Upper lobe of left lung (tissue), 6 donors: ENCODE measurements around the gene STAT4. TPM values are rescaled to one million over a fixed set of nuclear protein-coding genes. Genes with fewer than 3 reads are reported as not detected.
"Not testable (repeated sequence)": the region's sequence is repeated elsewhere in the genome, so short reads cannot be mapped to it uniquely, and the experiment has no call there.

Source experiments
- ATAC-seq, 2 donors: fragments of 200-7000 bp; cut with Tn5 transposase; one replicate each; pipeline ENCODE4 v1.9.1; 2022; ENCODE audit warnings: mild to moderate bottlenecking in 2 of 2, moderate library complexity in 2 of 2; ENCODE audit not compliant: low FRiP score in 2 of 2
- DNase-seq, 2 donors: peaks; one replicate each; pipeline ENCODE4 v3.0.0-alpha.2; 2019 to 2020
- H3K27ac ChIP-seq, 4 donors: fragments of 200-600 bp; sonication (generic); one replicate each; pipeline ENCODE4 v1.5.1; 2016 to 2019
- H3K27me3 ChIP-seq, 4 donors: fragments of 200-600 bp; sonication (generic); one replicate each; pipeline ENCODE4 v1.5.1; 2017 to 2019
- H3K36me3 ChIP-seq, 4 donors: fragments of 200-600 bp; sonication (generic); one replicate each; pipeline ENCODE4 v1.5.1; 2016 to 2019
- H3K4me1 ChIP-seq, 4 donors: fragments of 200-600 bp; sonication (generic); one replicate each; pipeline ENCODE4 v1.5.1; 2018 to 2019
- H3K4me3 ChIP-seq, 4 donors: fragments of 200-600 bp; sonication (generic); one replicate each; pipeline ENCODE4 v1.5.1; 2017 to 2019; ENCODE audit warnings: mild to moderate bottlenecking in 2 of 4, moderate library complexity in 1 of 4
- H3K9me3 ChIP-seq, 4 donors: fragments of 200-600 bp; sonication (generic); one replicate each; pipeline ENCODE4 v1.5.1; 2018 to 2019
- EP300 ChIP-seq, 4 donors: sonication (generic); formaldehyde crosslinking; IDR thresholded peaks; one replicate each; pipeline ENCODE4 v1.5.1; 2017; ENCODE audit warnings: antibody characterized with exemption in 4 of 4, control low read depth in 2 of 4
- POLR2A ChIP-seq, 4 donors: fragments of 450-650 bp; IDR thresholded peaks; one replicate each; pipeline ENCODE4 v1.5.1; 2016 to 2017; ENCODE audit warnings: antibody characterized with exemption in 4 of 4, mild to moderate bottlenecking in 2 of 4
- POLR2AphosphoS5 ChIP-seq, 2 donors: sonication (generic); formaldehyde crosslinking; IDR thresholded peaks; one replicate each; pipeline ENCODE4 v1.5.1; 2017; ENCODE audit warnings: antibody characterized with exemption in 2 of 2
- WGBS, 2 donors: methylation state at CpG; one replicate each; pipeline ENCODE4 v1.1.5; 2017 to 2018; 5-methylcytosine and 5-hydroxymethylcytosine counted together
- total RNA-seq, 6 donors: library from RNA; depleted of rRNA in 4 of 6; stranded (reverse); fragments of >200 nt in 4 of 6; gene quantifications; one replicate each; pipeline versions ENCODE4 v1.1.0 to v1.2.1, GENCODE V29; 2016 to 2021
- TF ChIP-seq, protein P1 (sequence below), 6 experiments: fragments of 450-650 bp in 4 of 6; fragments of 200-600 bp in 2 of 6; sonication (generic) in 2 of 6; IDR thresholded peaks; one replicate each; pipeline ENCODE4 v1.5.1; 2016 to 2019; ENCODE audit warnings: antibody characterized with exemption in 6 of 6
- donor health status: DM: no; HTN: no; CAD: no; lungs with moderate emphysema.
- donor health status: DM: no; HTN: yes; CAD: no; lungs with severe emphysema.

The STAT4 gene
- total RNA-seq, 6 donors from 2014 or later, result 3.6 to 11.9 (median 6.0) TPM

DNA sequence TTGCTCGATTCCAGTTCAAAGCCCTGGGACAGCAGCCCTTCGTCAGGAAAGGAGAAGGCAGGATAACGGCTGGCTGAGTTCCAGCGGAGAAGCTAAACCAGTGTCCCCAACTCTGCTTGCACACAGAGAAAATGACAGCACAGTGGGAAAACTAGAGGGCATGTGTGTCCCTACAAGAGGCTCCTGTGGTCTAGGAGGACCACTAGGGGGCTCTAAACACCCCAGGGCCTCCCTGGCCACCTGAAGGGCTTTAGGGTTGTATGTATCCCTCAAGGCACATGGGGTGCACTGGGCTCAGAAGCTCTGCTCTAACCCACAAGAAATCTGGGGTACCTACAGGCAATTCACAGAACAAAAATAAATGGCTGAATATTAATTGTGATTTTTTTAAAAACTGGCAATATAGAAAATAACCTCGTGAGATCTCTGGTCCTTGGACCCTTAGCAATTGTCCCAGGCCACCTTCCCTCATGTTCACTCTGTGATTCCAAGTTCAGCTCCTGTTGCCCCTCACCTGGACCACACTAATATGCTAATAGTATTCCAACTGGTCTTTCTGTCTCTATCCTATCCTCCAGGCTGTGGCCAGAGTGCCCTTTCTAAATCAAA, 154.4 kb downstream of the STAT4 start:
- Histone ChIP-seq H3K4me3 (no peak overlapping the region), H3K9me3 (no peaks in the 10 kb centered on the region), H3K4me1 (no peaks in the 10 kb centered on the region), H3K36me3 (peaks cover 49 to 100% (median 84%) of the 10 kb centered on the region in 4 donors), H3K27ac (no peak overlapping the region), H3K27me3 (no peaks in the 10 kb centered on the region)
- ATAC-seq (peak; percentile 58 to 60), DNase-seq (no peak)
- TF ChIP-seq EP300 (IDR thresholded peaks at IDR 0.05) (no peak), POLR2AphosphoS5 (IDR thresholded peaks at IDR 0.05) (no peak), POLR2A (IDR thresholded peaks at IDR 0.05) (no peak)
- TF ChIP-seq, protein P1, sequence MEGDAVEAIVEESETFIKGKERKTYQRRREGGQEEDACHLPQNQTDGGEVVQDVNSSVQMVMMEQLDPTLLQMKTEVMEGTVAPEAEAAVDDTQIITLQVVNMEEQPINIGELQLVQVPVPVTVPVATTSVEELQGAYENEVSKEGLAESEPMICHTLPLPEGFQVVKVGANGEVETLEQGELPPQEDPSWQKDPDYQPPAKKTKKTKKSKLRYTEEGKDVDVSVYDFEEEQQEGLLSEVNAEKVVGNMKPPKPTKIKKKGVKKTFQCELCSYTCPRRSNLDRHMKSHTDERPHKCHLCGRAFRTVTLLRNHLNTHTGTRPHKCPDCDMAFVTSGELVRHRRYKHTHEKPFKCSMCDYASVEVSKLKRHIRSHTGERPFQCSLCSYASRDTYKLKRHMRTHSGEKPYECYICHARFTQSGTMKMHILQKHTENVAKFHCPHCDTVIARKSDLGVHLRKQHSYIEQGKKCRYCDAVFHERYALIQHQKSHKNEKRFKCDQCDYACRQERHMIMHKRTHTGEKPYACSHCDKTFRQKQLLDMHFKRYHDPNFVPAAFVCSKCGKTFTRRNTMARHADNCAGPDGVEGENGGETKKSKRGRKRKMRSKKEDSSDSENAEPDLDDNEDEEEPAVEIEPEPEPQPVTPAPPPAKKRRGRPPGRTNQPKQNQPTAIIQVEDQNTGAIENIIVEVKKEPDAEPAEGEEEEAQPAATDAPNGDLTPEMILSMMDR (IDR thresholded peaks at IDR 0.05), result peak in 5 of 6 experiments; percentile 23 to 58 (median 27)
- WGBS, 2 donors, result 83 to 90% methylated on average over 5 of the region's 5 CpGs

DNA sequence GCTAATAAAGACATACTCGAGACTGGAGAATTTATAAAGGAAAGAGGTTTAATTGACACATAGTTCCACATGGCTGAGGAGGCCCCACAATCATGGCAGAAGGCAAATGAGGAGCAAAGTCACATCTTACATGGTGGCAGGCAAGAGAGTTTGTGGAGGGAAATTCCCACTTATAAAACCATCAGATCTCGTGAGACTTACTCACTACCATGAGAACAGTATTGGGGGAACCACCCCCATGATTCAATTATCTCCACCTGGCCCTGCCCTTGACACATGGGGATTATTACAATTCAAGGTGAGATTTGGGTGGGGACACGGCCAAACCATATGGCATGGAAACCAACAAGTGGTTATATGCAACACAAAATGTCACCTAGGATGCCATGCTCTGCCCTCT, 155.5 kb downstream of the STAT4 start:
- not testable (repeated sequence) for H3K4me1 ChIP-seq, H3K27ac ChIP-seq, H3K27me3 ChIP-seq, H3K9me3 ChIP-seq, ATAC-seq, H3K4me3 ChIP-seq, DNase-seq
- 81 to 94% methylated on average over 3 of the region's 3 CpGs for WGBS, 2 donors
- H3K36me3 ChIP-seq, result peaks cover 55 to 100% (median 90%) of the 10 kb centered on the region in 4 donors

DNA sequence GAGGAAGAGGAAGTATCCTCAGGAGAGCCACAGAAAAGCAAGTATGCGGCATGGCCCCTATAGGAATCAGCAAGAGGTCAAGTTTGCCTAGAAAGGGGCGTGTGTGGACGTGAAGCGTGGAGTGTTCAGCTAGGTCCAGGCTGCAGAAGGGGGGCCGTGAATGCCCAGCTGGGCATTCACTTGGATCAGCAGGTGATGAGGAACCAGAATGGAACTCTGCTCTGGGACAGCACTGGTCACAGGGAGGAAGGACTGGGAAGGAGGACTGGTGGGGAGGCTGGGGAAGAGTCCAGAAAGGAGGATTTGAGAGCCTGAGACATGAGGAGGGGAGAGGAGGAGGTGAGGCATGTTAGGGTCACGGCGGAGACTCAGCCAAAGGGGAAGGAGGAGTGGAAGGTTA, 156.6 kb downstream of the STAT4 start:
- WGBS, 2 donors, result 87 to 95% methylated on average over 7 of the region's 7 CpGs
- Histone ChIP-seq H3K27ac (no peak overlapping the region), H3K4me1 (no peaks in the 10 kb centered on the region), H3K36me3 (peaks cover 48 to 100% (median 91%) of the 10 kb centered on the region in 4 donors), H3K4me3 (no peak overlapping the region), H3K9me3 (no peaks in the 10 kb centered on the region), H3K27me3 (no peaks in the 10 kb centered on the region)
- DNase-seq, result no peak
- ATAC-seq, result no peak
- TF ChIP-seq POLR2A (IDR thresholded peaks at IDR 0.05), result no peak
- TF ChIP-seq, protein P1 (IDR thresholded peaks at IDR 0.05), result no peak

GRCh38 chr2:190993292-190993643, 157.5 kb downstream of the STAT4 start:
- Histone ChIP-seq H3K4me1 (no peaks in the 10 kb centered on the region), H3K27ac (no peak overlapping the region), H3K27me3 (no peaks in the 10 kb centered on the region), H3K9me3 (no peaks in the 10 kb centered on the region), H3K4me3 (no peak overlapping the region), H3K36me3 (peaks cover 52 to 100% (median 93%) of the 10 kb centered on the region in 4 donors)
- no peak for ATAC-seq
- WGBS, 2 donors, result 95 to 97% methylated on average over 6 of the region's 6 CpGs
- no peak for DNase-seq
- TF ChIP-seq, protein P1 (IDR thresholded peaks at IDR 0.05), result no peak
- no peak for TF ChIP-seq POLR2A (IDR thresholded peaks at IDR 0.05)
- no peak for TF ChIP-seq EP300 (IDR thresholded peaks at IDR 0.05)
- no peak for TF ChIP-seq POLR2AphosphoS5 (IDR thresholded peaks at IDR 0.05)

DNA sequence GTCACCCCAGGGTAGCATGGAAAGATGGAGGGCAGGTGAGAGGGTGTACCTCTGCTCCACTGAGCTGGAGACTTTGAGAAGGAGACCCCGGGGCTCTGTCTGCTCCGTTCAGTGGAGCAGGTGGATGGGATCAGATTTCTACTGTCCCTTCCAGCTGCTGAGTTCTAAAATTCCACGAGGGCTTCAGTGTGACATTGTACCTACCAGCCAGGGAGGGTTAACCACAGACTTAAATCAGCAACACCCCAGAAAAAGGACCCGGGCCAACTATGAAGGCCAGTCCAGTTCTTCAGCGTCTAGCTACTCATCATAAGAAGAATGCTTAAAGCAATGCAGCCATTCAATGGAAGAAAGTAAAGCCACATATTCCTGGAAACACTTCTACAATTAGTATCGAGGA, 160.7 kb downstream of the STAT4 start:
- no peak for TF ChIP-seq POLR2AphosphoS5 (IDR thresholded peaks at IDR 0.05)
- no peak for TF ChIP-seq POLR2A (IDR thresholded peaks at IDR 0.05)
- TF ChIP-seq EP300 (IDR thresholded peaks at IDR 0.05), result no peak
- TF ChIP-seq, protein P1 (IDR thresholded peaks at IDR 0.05), result no peak
- no peak for DNase-seq

More for the DNA sequence above, 160.7 kb downstream of the STAT4 start:
- no peak for ATAC-seq
- no peaks in the 10 kb centered on the region for H3K27me3 ChIP-seq
- no peak overlapping the region for H3K27ac ChIP-seq
- H3K9me3 ChIP-seq, result no peaks in the 10 kb centered on the region
- H3K4me3 ChIP-seq, result no peak overlapping the region
- H3K4me1 ChIP-seq, result no peaks in the 10 kb centered on the region
- WGBS, 2 donors, result 87 to 93% methylated on average over 6 of the region's 6 CpGs
- peaks cover 63 to 100% (median 91%) of the 10 kb centered on the region in 4 donors for H3K36me3 ChIP-seq
